Stomach (tissue), 9 donors: Measurements from ENCODE around the gene NTF3. TPM values are rescaled to one million over a fixed set of nuclear protein-coding genes. Genes with fewer than 3 reads are reported as not detected.

ENCODE experiments used
- DNase-seq, 2 donors: peaks; one replicate each; pipeline versions ENCODE4 v3.0.0 to v3.0.0-alpha.2; 2013 to 2019
- H3K27ac ChIP-seq, 5 donors: fragments of 200-600 bp in 4 of 5; sonication (generic) in 4 of 5; one replicate each; pipeline ENCODE4 v1.5.1; 2013 to 2019; ENCODE audit warnings: mild to moderate bottlenecking in 1 of 5, moderate library complexity in 1 of 5
- H3K27me3 ChIP-seq, 3 donors: fragments of 200-600 bp; sonication (generic); one replicate each; pipeline ENCODE4 v1.5.1; 2017 to 2019; ENCODE audit warnings: mixed run types in 1 of 3
- H3K36me3 ChIP-seq, 4 donors: fragments of 200-600 bp; sonication (generic); 1 replicate in 3 of 4; 2 replicates in 1 of 4; pipeline ENCODE4 v1.5.1; 2016 to 2019
- H3K4me1 ChIP-seq, 4 donors: fragments of 200-600 bp; sonication (generic); one replicate each; pipeline ENCODE4 v1.5.1; 2016 to 2019
- H3K4me3 ChIP-seq, 4 donors: fragments of 200-600 bp; sonication (generic) in 3 of 4; one replicate each; pipeline ENCODE4 v1.5.1; 2016 to 2019; ENCODE audit warnings: mild to moderate bottlenecking in 1 of 4
- H3K9me3 ChIP-seq, 4 donors: fragments of 200-600 bp; sonication (generic); one replicate each; pipeline ENCODE4 v1.5.1; 2016 to 2019
- EP300 ChIP-seq: sonication (generic); formaldehyde crosslinking; IDR thresholded peaks from one replicate; pipeline ENCODE4 v1.6.1; 2017; ENCODE audit warnings: antibody characterized with exemption
- POLR2A ChIP-seq, 4 donors: fragments of 450-650 bp; IDR thresholded peaks; one replicate each; pipeline ENCODE4 v1.6.1; 2016; ENCODE audit warnings: antibody characterized with exemption in 4 of 4, control low read depth in 2 of 4, mild to moderate bottlenecking in 1 of 4, moderate library complexity in 1 of 4
- POLR2AphosphoS5 ChIP-seq, 3 donors: sonication (generic); formaldehyde crosslinking; IDR thresholded peaks; one replicate each; pipeline ENCODE4 v1.6.1; 2016; ENCODE audit warnings: antibody characterized with exemption in 3 of 3
- WGBS, 5 donors: extraction: QIAGEN DNeasy Blood & Tissue Kit in 3 of 5; methylation state at CpG; one replicate each; pipeline versions ENCODE4 v1.1.5 to v1.1.7; 2013 to 2018; 5-methylcytosine and 5-hydroxymethylcytosine counted together
- intact Hi-C: fragments of 100-400 bp; cut with DNase I; formaldehyde crosslinking; loops from one replicate; pipeline ENCODE4 v1.15.1; 2023; ENCODE audit warnings: low total_unique reads
- polyA plus RNA-seq, 3 donors: library from polyadenylated mRNA; stranded (reverse); fragments of 200-250 nt; gene quantifications; one replicate each; pipeline ENCODE4 v1.2.3, GENCODE V29; 2013
- total RNA-seq, 5 donors: library from RNA; depleted of rRNA; stranded (reverse); fragments of >200 nt; gene quantifications; one replicate each; pipeline versions ENCODE4 v1.1.0 to v1.2.3, GENCODE V29; 2014 to 2016
- TF ChIP-seq, protein P1 (sequence below), 7 experiments: fragments of 450-650 bp in 4 of 7; fragments of 200-600 bp in 3 of 7; sonication (generic) in 3 of 7; IDR thresholded peaks; one replicate each; pipeline ENCODE4 v1.5.1; 2016 to 2019; ENCODE audit warnings: antibody characterized with exemption in 7 of 7, control low read depth in 2 of 7, mild to moderate bottlenecking in 1 of 7
- donor health status: healthy with polysubstance abuse.
- donor health status: Bipolar disorder and iron deficiency.
- donor health status: healthy.

Gene NTF3
- total and polyA plus RNA-seq, 8 donors, result 0.87 to 7.3 (median 4.0) TPM; not detected in 3

DNA sequence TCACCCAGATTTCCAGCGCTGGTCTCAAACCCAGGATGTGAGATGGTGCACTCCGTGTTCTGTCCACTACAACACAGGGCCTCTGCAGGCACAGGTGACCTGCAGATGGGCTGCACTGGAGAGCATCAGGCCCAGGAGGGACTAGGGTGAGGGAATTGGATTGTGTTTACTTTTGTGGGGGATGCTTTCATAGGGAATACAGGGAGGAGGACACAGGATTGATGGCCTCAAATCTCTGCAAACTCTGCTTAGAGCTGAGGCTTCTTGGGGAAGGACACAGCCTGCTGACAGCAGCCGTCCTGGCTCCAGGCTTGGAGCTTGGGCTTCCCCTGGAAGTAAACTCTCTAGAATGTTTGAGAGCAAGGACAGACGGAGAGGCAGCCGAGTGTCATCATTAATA is 57.1 kb downstream of the NTF3 start:
- Histone ChIP-seq H3K4me3 (no peak overlapping the region), H3K9me3 (no peaks in the 10 kb centered on the region), H3K27ac (peak overlapping the region in 4 of 5 donors; percentile 33 to 59 (median 44)), H3K36me3 (no peaks in the 10 kb centered on the region), H3K4me1 (peaks cover 0 to 16% (median 8%) of the 10 kb centered on the region in 4 donors), H3K27me3 (no peaks in the 10 kb centered on the region)
- WGBS, 5 donors, result 68 to 76% (median 71%) methylated on average over 5 of the region's 5 CpGs
- TF ChIP-seq, protein P1, sequence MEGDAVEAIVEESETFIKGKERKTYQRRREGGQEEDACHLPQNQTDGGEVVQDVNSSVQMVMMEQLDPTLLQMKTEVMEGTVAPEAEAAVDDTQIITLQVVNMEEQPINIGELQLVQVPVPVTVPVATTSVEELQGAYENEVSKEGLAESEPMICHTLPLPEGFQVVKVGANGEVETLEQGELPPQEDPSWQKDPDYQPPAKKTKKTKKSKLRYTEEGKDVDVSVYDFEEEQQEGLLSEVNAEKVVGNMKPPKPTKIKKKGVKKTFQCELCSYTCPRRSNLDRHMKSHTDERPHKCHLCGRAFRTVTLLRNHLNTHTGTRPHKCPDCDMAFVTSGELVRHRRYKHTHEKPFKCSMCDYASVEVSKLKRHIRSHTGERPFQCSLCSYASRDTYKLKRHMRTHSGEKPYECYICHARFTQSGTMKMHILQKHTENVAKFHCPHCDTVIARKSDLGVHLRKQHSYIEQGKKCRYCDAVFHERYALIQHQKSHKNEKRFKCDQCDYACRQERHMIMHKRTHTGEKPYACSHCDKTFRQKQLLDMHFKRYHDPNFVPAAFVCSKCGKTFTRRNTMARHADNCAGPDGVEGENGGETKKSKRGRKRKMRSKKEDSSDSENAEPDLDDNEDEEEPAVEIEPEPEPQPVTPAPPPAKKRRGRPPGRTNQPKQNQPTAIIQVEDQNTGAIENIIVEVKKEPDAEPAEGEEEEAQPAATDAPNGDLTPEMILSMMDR (IDR thresholded peaks at IDR 0.05), result no peak
- no peak for TF ChIP-seq EP300
- no peak for TF ChIP-seq POLR2AphosphoS5 (IDR thresholded peaks at IDR 0.05)
- intact Hi-C loops, result no loop called here
- DNase-seq, result no peak

DNA sequence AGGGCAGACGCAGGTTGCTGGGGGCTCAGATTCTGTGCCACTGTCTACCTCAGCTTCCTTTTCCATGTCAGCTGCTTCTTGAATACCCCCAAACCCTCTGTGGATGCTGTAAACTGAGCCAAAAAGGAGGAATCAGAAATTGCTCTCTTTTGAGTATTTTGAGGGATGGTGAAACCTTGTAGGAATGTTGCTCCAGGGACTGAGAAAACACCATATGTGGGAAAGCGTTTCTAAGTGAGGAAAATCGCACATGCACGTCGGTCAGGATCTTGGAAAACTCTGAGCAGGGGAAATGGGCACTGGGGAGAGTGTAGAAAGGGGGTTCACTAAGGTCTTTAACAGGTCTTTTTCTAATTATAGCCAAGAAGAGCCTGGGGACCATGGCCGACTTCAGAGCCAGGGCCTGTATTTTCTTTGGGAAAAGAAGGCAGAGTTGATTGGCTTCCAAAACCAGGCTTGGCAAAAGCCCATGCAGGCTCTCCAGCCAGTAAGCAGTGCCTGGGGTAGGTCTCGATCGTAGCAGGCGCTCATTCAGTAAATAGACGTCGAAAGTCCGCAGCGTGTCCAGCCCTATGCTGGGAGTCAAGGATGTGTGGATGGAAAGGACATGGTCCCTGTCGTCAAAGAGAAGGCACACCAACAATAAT is 58.0 kb downstream of the NTF3 start:
- 65 to 81% (median 74%) methylated on average over 14 of the region's 14 CpGs for WGBS, 5 donors
- no peak for DNase-seq
- no peaks in the 10 kb centered on the region for H3K36me3 ChIP-seq
- H3K4me3 ChIP-seq, result no peak overlapping the region
- H3K4me1 ChIP-seq, result peaks cover 0 to 16% (median 8%) of the 10 kb centered on the region in 4 donors
- H3K9me3 ChIP-seq, result no peaks in the 10 kb centered on the region
- intact Hi-C loops, result no loop called here
- H3K27me3 ChIP-seq, result no peaks in the 10 kb centered on the region
- peak overlapping the region in 4 of 5 donors; percentile 33 to 59 (median 44) for H3K27ac ChIP-seq
- TF ChIP-seq POLR2A (IDR thresholded peaks at IDR 0.05) (no peak), POLR2AphosphoS5 (IDR thresholded peaks at IDR 0.05) (no peak), EP300 (no peak)
- TF ChIP-seq, protein P1 (IDR thresholded peaks at IDR 0.05), result no peak

DNA sequence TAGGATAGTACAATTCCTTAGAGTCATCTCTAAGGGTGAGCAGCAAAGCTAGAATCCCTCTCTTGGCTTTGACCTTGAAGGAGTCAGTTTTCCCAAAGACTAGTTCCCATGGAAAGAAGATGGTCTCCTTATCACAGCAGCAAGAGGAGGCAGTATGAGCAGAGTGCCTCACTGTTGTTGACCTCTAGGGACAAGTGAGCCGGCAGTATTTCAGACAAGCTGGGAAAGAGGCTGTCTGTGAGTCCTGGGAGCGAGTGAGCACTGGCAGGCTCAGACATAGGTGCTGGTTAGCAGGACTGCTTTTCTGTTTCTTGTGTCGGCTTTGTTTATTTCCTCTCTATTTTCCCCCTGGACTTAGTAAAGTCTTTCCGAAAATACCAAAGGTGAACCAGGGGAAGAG is 60.7 kb downstream of the NTF3 start:
- Histone ChIP-seq H3K36me3 (no peaks in the 10 kb centered on the region), H3K27ac (no peak overlapping the region), H3K4me1 (peaks cover 0 to 16% (median 8%) of the 10 kb centered on the region in 4 donors), H3K4me3 (no peak overlapping the region), H3K9me3 (no peaks in the 10 kb centered on the region), H3K27me3 (no peaks in the 10 kb centered on the region)
- WGBS, 5 donors, result 54 to 64% (median 61%) methylated on average over 4 of the region's 4 CpGs
- no peak for TF ChIP-seq EP300
- TF ChIP-seq POLR2AphosphoS5 (IDR thresholded peaks at IDR 0.05), result no peak
- no peak for TF ChIP-seq POLR2A (IDR thresholded peaks at IDR 0.05)
- TF ChIP-seq, protein P1 (IDR thresholded peaks at IDR 0.05), result no peak
- intact Hi-C loops, result no loop called here
- DNase-seq, result no peak

DNA sequence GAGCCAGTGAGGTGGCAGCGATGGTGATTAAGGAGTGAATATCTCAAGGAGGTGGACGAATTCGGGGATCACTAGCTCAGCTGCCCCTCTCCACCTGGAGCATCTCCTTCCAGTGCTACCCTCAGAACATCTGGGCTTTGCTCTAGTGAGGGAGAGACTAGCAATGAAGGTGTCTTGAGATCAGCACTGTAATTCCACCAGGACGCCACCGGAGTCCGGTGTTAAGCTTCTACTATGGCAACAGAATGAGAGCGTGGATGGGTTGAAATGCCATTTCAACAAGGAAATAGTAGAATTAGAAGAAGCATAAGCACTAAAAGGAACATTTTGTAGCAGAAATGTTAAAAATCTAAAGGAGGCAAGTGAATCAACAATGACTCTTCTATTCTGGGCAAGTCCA is 61.1 kb downstream of the NTF3 start:
- no peaks in the 10 kb centered on the region for H3K36me3 ChIP-seq
- peak overlapping the region in 1 of 5 donors; percentile 8 for H3K27ac ChIP-seq
- no peaks in the 10 kb centered on the region for H3K27me3 ChIP-seq
- DNase-seq, result no peak
- no peak overlapping the region for H3K4me3 ChIP-seq
- TF ChIP-seq, protein P1 (IDR thresholded peaks at IDR 0.05), result no peak
- TF ChIP-seq POLR2A (IDR thresholded peaks at IDR 0.05) (no peak), POLR2AphosphoS5 (IDR thresholded peaks at IDR 0.05) (no peak), EP300 (no peak)
- WGBS, 5 donors, result 78 to 83% (median 80%) methylated on average over 7 of the region's 7 CpGs
- H3K4me1 ChIP-seq, result peaks cover 0 to 21% (median 8%) of the 10 kb centered on the region in 4 donors
- intact Hi-C loops, result no loop called here
- no peaks in the 10 kb centered on the region for H3K9me3 ChIP-seq
